ENCODE measurements around the gene PHKG2. TPM values are rescaled to one million over a fixed set of nuclear protein-coding genes. Genes with fewer than 3 reads are reported as not detected.

The PHKG2 gene
- total RNA-seq, 4 donors from 2014 or later = 29.9 to 46.2 (median 33.3) TPM

- Histone ChIP-seq H3K36me3 (peaks cover 3 to 91% (median 19%) of the 10 kb centered on the region in 3 donors), H3K27me3 (no peaks in the 10 kb centered on the region), H3K4me3 (no peak overlapping the region), H3K27ac (no peak overlapping the region), H3K9me3 (no peaks in the 10 kb centered on the region), H3K4me1 (peaks cover 0 to 14% (median 0%) of the 10 kb centered on the region in 4 donors)
- no peak for DNase-seq (ENCODE audit: low spot score in 2 of 2)
- no peak for TF ChIP-seq POLR2A (IDR thresholded peaks at IDR 0.05)
- TF ChIP-seq EP300 (IDR thresholded peaks at IDR 0.05) = no peak
- TF ChIP-seq CTCF (IDR thresholded peaks at IDR 0.05) = no peak
- WGBS, 2 donors = 88% methylated on average over 6 of the region's 6 CpGs
Observed at GRCh38 chr16:30728321-30728720, 19.9 kb upstream of the PHKG2 start.

DNA sequence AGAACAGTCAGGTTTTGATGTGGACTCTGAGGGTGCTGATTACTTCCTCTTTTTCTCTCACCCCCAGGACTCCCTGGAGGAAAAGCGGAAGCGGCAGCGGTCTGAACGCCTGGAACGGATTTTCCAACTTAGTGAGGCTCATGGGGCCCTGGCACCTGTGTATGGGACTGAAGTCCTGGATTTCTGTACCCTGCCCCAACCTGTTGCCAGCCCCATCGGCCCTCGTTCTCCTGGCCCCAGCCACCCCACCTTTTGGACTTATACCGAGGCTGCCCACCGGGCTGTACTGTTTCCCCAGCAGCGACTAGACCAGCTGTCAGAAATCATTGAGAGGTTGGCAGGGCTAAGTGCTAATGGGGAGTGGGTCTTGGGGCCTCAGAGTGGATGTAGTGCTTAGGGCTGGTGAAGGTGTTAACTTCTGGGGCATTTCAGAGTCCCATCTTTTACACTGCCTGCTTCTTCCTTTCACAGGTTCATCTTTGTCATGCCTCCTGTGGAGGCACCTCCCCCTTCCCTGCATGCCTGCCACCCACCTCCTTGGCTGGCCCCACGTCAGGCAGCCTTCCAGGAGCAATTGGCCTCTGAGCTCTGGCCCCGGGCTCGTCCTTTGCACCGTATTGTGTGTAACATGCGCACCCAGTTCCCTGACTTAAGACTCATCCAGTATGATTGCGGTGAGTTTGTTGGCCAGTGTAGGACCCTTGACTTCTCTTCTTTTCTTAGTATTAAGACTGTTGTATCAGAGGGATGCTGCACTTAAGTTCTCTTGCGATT lies 19.1 kb upstream of the PHKG2 start:
- TF ChIP-seq POLR2A (IDR thresholded peaks at IDR 0.05) (no peak), EP300 (IDR thresholded peaks at IDR 0.05) (no peak), CTCF (IDR thresholded peaks at IDR 0.05) (no peak)
- DNase-seq (ENCODE audit: low spot score in 2 of 2) = no peak
- peaks cover 3 to 91% (median 17%) of the 10 kb centered on the region in 3 donors for H3K36me3 ChIP-seq

GRCh38 chr16:30731411-30731810 lies 16.8 kb upstream of the PHKG2 start:
- Histone ChIP-seq H3K36me3 (peaks cover 7 to 88% (median 25%) of the 10 kb centered on the region in 3 donors), H3K9me3 (no peaks in the 10 kb centered on the region), H3K27me3 (no peaks in the 10 kb centered on the region), H3K27ac (no peak overlapping the region), H3K4me1 (peaks cover 0 to 9% (median 0%) of the 10 kb centered on the region in 4 donors), H3K4me3 (no peak overlapping the region)
- TF ChIP-seq CTCF (IDR thresholded peaks at IDR 0.05) = no peak
- no peak for TF ChIP-seq EP300 (IDR thresholded peaks at IDR 0.05)
- no peak for TF ChIP-seq POLR2A (IDR thresholded peaks at IDR 0.05)
- WGBS, 2 donors = 91 to 93% methylated on average over 3 of the region's 3 CpGs
- DNase-seq (ENCODE audit: low spot score in 2 of 2) = no peak

More for the DNA sequence above, 19.1 kb upstream of the PHKG2 start:
- peak overlapping the region in 1 of 4 donors; percentile 30 for H3K27ac ChIP-seq
- peaks cover 0 to 14% (median 0%) of the 10 kb centered on the region in 4 donors for H3K4me1 ChIP-seq
- 72 to 77% methylated on average over 17 of the region's 17 CpGs for WGBS, 2 donors
- no peak overlapping the region for H3K4me3 ChIP-seq
- H3K9me3 ChIP-seq = no peaks in the 10 kb centered on the region
- no peaks in the 10 kb centered on the region for H3K27me3 ChIP-seq

DNA sequence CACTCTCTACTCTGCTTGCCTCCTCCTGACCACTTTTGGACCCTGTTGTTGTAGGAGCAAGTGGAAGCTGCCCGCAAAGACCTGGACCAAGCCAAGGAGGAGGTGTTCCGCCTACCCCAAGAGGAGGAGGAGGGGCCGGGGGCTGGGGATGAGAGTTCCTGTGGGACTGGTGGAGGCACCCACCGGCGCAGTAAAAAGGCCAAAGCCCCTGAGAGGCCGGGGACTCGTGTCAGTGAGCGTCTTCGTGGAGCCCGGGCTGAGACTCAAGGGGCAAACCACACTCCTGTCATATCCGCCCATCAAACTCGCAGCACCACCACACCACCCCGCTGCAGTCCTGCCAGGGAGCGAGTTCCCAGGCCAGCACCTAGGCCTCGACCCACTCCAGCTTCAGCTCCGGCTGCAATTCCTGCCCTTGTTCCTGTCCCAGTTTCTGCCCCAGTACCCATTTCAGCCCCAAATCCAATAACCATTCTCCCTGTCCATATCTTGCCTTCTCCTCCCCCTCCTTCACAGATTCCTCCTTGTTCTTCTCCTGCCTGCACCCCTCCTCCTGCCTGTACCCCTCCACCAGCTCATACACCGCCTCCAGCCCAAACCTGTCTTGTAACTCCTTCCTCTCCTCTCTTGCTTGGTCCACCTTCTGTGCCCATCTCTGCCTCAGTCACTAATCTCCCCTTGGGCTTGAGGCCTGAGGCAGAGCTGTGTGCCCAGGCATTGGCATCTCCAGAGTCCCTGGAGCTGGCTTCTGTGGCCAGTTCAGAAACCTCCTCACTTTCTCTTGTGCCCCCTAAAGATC lies 11.0 kb upstream of the PHKG2 start:
- Histone ChIP-seq H3K27ac (no peak overlapping the region), H3K36me3 (peaks cover 16 to 92% (median 54%) of the 10 kb centered on the region in 3 donors), H3K27me3 (no peaks in the 10 kb centered on the region), H3K4me3 (no peak overlapping the region), H3K4me1 (peaks cover 0 to 28% (median 6%) of the 10 kb centered on the region in 4 donors), H3K9me3 (no peaks in the 10 kb centered on the region)
- no peak for DNase-seq (ENCODE audit: low spot score in 2 of 2)
- WGBS, 2 donors = 90 to 94% methylated on average over 16 to 17 of the region's 17 CpGs
- no peak for TF ChIP-seq POLR2A (IDR thresholded peaks at IDR 0.05)
- no peak for TF ChIP-seq EP300 (IDR thresholded peaks at IDR 0.05)
- no peak for TF ChIP-seq CTCF (IDR thresholded peaks at IDR 0.05)
